Measurements from ENCODE around the gene GLIS1.

The GLIS1 gene

GRCh38 chr1:53552981-53553733 lies 185.8 kb downstream of the GLIS1 start:
- H3K4me1 ChIP-seq (ENCODE audit: control insufficient read depth, insufficient read depth, low read length, poor library complexity, severe bottlenecking) = no peaks in the 10 kb centered on the region
- no peaks in the 10 kb centered on the region for H3K9me3 ChIP-seq (ENCODE audit: control insufficient read depth, low read length)
- no peak overlapping the region for H3K4me3 ChIP-seq (ENCODE audit: insufficient read depth, low read depth, low read length, poor library complexity, severe bottlenecking)
- DNase-seq = no peak
- no peaks in the 10 kb centered on the region for H3K27me3 ChIP-seq (replicated peaks; ENCODE audit: control insufficient read depth, insufficient read depth, low read length, poor library complexity, severe bottlenecking)
- no peak overlapping the region for H3K27ac ChIP-seq (ENCODE audit: insufficient read depth, low read length, poor library complexity, severe bottlenecking)
- no peaks in the 10 kb centered on the region for H3K36me3 ChIP-seq (ENCODE audit: control insufficient read depth, insufficient read depth, low read length)

GRCh38 chr1:53552146-53552861 lies 186.7 kb downstream of the GLIS1 start:
- Histone ChIP-seq H3K4me1 (ENCODE audit: control insufficient read depth, insufficient read depth, low read length, poor library complexity, severe bottlenecking) (no peaks in the 10 kb centered on the region), H3K9me3 (ENCODE audit: control insufficient read depth, low read length) (no peaks in the 10 kb centered on the region), H3K27ac (ENCODE audit: insufficient read depth, low read length, poor library complexity, severe bottlenecking) (no peak overlapping the region), H3K36me3 (ENCODE audit: control insufficient read depth, insufficient read depth, low read length) (no peaks in the 10 kb centered on the region), H3K27me3 (replicated peaks; ENCODE audit: control insufficient read depth, insufficient read depth, low read length, poor library complexity, severe bottlenecking) (no peaks in the 10 kb centered on the region), H3K4me3 (ENCODE audit: insufficient read depth, low read depth, low read length, poor library complexity, severe bottlenecking) (no peak overlapping the region)
- DNase-seq = no peak

GRCh38 chr1:53551428-53551995 lies 187.5 kb downstream of the GLIS1 start:
- Histone ChIP-seq H3K27ac (ENCODE audit: insufficient read depth, low read length, poor library complexity, severe bottlenecking) (no peak overlapping the region), H3K36me3 (ENCODE audit: control insufficient read depth, insufficient read depth, low read length) (no peaks in the 10 kb centered on the region), H3K4me3 (ENCODE audit: insufficient read depth, low read depth, low read length, poor library complexity, severe bottlenecking) (no peak overlapping the region), H3K4me1 (ENCODE audit: control insufficient read depth, insufficient read depth, low read length, poor library complexity, severe bottlenecking) (no peaks in the 10 kb centered on the region), H3K9me3 (ENCODE audit: control insufficient read depth, low read length) (no peaks in the 10 kb centered on the region), H3K27me3 (replicated peaks; ENCODE audit: control insufficient read depth, insufficient read depth, low read length, poor library complexity, severe bottlenecking) (no peaks in the 10 kb centered on the region)
- DNase-seq = no peak

GRCh38 chr1:53550201-53550741 lies 188.7 kb downstream of the GLIS1 start:
- no peaks in the 10 kb centered on the region for H3K9me3 ChIP-seq (ENCODE audit: control insufficient read depth, low read length)
- no peaks in the 10 kb centered on the region for H3K4me1 ChIP-seq (ENCODE audit: control insufficient read depth, insufficient read depth, low read length, poor library complexity, severe bottlenecking)
- no peak for DNase-seq
- H3K27ac ChIP-seq (ENCODE audit: insufficient read depth, low read length, poor library complexity, severe bottlenecking) = no peak overlapping the region
- H3K36me3 ChIP-seq (ENCODE audit: control insufficient read depth, insufficient read depth, low read length) = no peaks in the 10 kb centered on the region
- no peak overlapping the region for H3K4me3 ChIP-seq (ENCODE audit: insufficient read depth, low read depth, low read length, poor library complexity, severe bottlenecking)
- H3K27me3 ChIP-seq (replicated peaks; ENCODE audit: control insufficient read depth, insufficient read depth, low read length, poor library complexity, severe bottlenecking) = no peaks in the 10 kb centered on the region

GRCh38 chr1:53549781-53550180 lies 189.2 kb downstream of the GLIS1 start:
- Histone ChIP-seq H3K9me3 (ENCODE audit: control insufficient read depth, low read length) (no peaks in the 10 kb centered on the region), H3K27ac (ENCODE audit: insufficient read depth, low read length, poor library complexity, severe bottlenecking) (no peak overlapping the region), H3K27me3 (replicated peaks; ENCODE audit: control insufficient read depth, insufficient read depth, low read length, poor library complexity, severe bottlenecking) (no peaks in the 10 kb centered on the region), H3K4me3 (ENCODE audit: insufficient read depth, low read depth, low read length, poor library complexity, severe bottlenecking) (no peak overlapping the region), H3K4me1 (ENCODE audit: control insufficient read depth, insufficient read depth, low read length, poor library complexity, severe bottlenecking) (no peaks in the 10 kb centered on the region), H3K36me3 (ENCODE audit: control insufficient read depth, insufficient read depth, low read length) (no peaks in the 10 kb centered on the region)
- DNase-seq = no peak

GRCh38 chr1:53549287-53549686 lies 189.7 kb downstream of the GLIS1 start:
- H3K4me1 ChIP-seq (ENCODE audit: control insufficient read depth, insufficient read depth, low read length, poor library complexity, severe bottlenecking) = no peaks in the 10 kb centered on the region

GRCh38 chr1:53548031-53548491 lies 190.9 kb downstream of the GLIS1 start:
- Histone ChIP-seq H3K9me3 (ENCODE audit: control insufficient read depth, low read length) (no peaks in the 10 kb centered on the region), H3K4me1 (ENCODE audit: control insufficient read depth, insufficient read depth, low read length, poor library complexity, severe bottlenecking) (no peaks in the 10 kb centered on the region), H3K27ac (ENCODE audit: insufficient read depth, low read length, poor library complexity, severe bottlenecking) (no peak overlapping the region), H3K36me3 (ENCODE audit: control insufficient read depth, insufficient read depth, low read length) (no peaks in the 10 kb centered on the region), H3K27me3 (replicated peaks; ENCODE audit: control insufficient read depth, insufficient read depth, low read length, poor library complexity, severe bottlenecking) (no peaks in the 10 kb centered on the region), H3K4me3 (ENCODE audit: insufficient read depth, low read depth, low read length, poor library complexity, severe bottlenecking) (no peak overlapping the region)
- no peak for DNase-seq

More at GRCh38 chr1:53549287-53549686, 189.7 kb downstream of the GLIS1 start:
- Histone ChIP-seq H3K4me3 (ENCODE audit: insufficient read depth, low read depth, low read length, poor library complexity, severe bottlenecking) (no peak overlapping the region), H3K36me3 (ENCODE audit: control insufficient read depth, insufficient read depth, low read length) (no peaks in the 10 kb centered on the region), H3K27ac (ENCODE audit: insufficient read depth, low read length, poor library complexity, severe bottlenecking) (no peak overlapping the region), H3K9me3 (ENCODE audit: control insufficient read depth, low read length) (no peaks in the 10 kb centered on the region), H3K27me3 (replicated peaks; ENCODE audit: control insufficient read depth, insufficient read depth, low read length, poor library complexity, severe bottlenecking) (no peaks in the 10 kb centered on the region)
- no peak for DNase-seq

GRCh38 chr1:53547231-53547790 lies 191.7 kb downstream of the GLIS1 start:
- H3K9me3 ChIP-seq (ENCODE audit: control insufficient read depth, low read length) = no peaks in the 10 kb centered on the region
- no peak overlapping the region for H3K27ac ChIP-seq (ENCODE audit: insufficient read depth, low read length, poor library complexity, severe bottlenecking)
- no peaks in the 10 kb centered on the region for H3K4me1 ChIP-seq (ENCODE audit: control insufficient read depth, insufficient read depth, low read length, poor library complexity, severe bottlenecking)
- H3K4me3 ChIP-seq (ENCODE audit: insufficient read depth, low read depth, low read length, poor library complexity, severe bottlenecking) = no peak overlapping the region
- no peak for DNase-seq
- H3K27me3 ChIP-seq (replicated peaks; ENCODE audit: control insufficient read depth, insufficient read depth, low read length, poor library complexity, severe bottlenecking) = no peaks in the 10 kb centered on the region
- H3K36me3 ChIP-seq (ENCODE audit: control insufficient read depth, insufficient read depth, low read length) = no peaks in the 10 kb centered on the region

- Histone ChIP-seq H3K27ac (ENCODE audit: insufficient read depth, low read length, poor library complexity, severe bottlenecking) (no peak overlapping the region), H3K27me3 (replicated peaks; ENCODE audit: control insufficient read depth, insufficient read depth, low read length, poor library complexity, severe bottlenecking) (no peaks in the 10 kb centered on the region), H3K9me3 (ENCODE audit: control insufficient read depth, low read length) (no peaks in the 10 kb centered on the region), H3K36me3 (ENCODE audit: control insufficient read depth, insufficient read depth, low read length) (no peaks in the 10 kb centered on the region), H3K4me3 (ENCODE audit: insufficient read depth, low read depth, low read length, poor library complexity, severe bottlenecking) (no peak overlapping the region), H3K4me1 (ENCODE audit: control insufficient read depth, insufficient read depth, low read length, poor library complexity, severe bottlenecking) (no peaks in the 10 kb centered on the region)
- DNase-seq = no peak
Observed at GRCh38 chr1:53546409-53547155, 192.4 kb downstream of the GLIS1 start.

Data from effector memory CD4-positive, alpha-beta T cell (primary cell).